Ishikawa (cell line): ENCODE results near the gene NAALADL1.
A peak's percentile ranks its signal among the peaks of the same experiment; 100 is the strongest.

Experiments
- CEBPB ChIP-seq: IDR thresholded peaks from 2 replicates; pipeline ENCODE4 v1.6.1; 2012
- CREB1 ChIP-seq: IDR thresholded peaks from 2 replicates; pipeline ENCODE4 v1.6.1; 2012; ENCODE audit warnings: low read depth
- EP300 ChIP-seq: IDR thresholded peaks from 2 replicates; pipeline ENCODE4 v1.6.1; 2012; ENCODE audit warnings: borderline replicate concordance
- FOXM1 ChIP-seq: IDR thresholded peaks from 2 replicates; pipeline ENCODE4 v1.6.1; 2012; ENCODE audit warnings: low read depth, borderline replicate concordance
- NFIC ChIP-seq: IDR thresholded peaks from 2 replicates; pipeline ENCODE4 v1.6.1; 2012
- RAD21 ChIP-seq: IDR thresholded peaks from 2 replicates; pipeline ENCODE4 v1.6.1; 2012; ENCODE audit warnings: low read depth
- TAF1 ChIP-seq: IDR thresholded peaks from 2 replicates; pipeline ENCODE4 v1.6.1; 2012; ENCODE audit warnings: low read depth, mild to moderate bottlenecking
- TCF12 ChIP-seq: IDR thresholded peaks from 2 replicates; pipeline ENCODE4 v1.6.1; 2012; ENCODE audit warnings: low read depth
- TEAD4 ChIP-seq: IDR thresholded peaks from 2 replicates; pipeline ENCODE4 v1.6.1; 2012
- YY1 ChIP-seq: IDR thresholded peaks from 2 replicates; pipeline ENCODE4 v1.6.1; 2012; ENCODE audit warnings: low read depth
- TF ChIP-seq, protein P1 (sequence below): IDR thresholded peaks from 2 replicates; pipeline ENCODE4 v1.6.1; 2012

DNA sequence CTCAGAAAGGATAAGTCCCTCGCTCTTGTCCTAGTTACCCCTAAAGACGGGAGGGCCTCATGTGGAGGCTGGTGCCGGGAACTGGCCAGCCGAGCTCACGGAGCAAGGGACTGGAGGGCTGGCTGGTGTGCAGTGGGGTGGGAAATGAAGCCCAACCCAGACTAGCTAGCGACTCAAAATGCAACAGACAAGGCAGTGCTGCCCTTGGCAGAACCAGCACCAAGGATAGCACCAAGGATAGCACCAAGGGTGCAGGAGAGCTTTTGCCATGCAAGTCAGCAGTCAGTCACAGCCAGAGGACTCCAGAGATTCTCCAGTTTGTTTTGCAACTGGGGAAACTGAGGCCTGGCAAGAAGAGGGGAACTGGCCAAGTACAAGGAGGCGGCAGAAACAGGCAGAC lies 55.1 kb downstream of the NAALADL1 start:
- TF ChIP-seq RAD21 (peak; percentile 8; the same call in 1 of the 2 replicates), FOXM1 (no peak), YY1 (no peak), TEAD4 (no peak), TCF12 (no peak), CREB1 (no peak), NFIC (no peak), CEBPB (no peak), TAF1 (no peak), EP300 (no peak)
- TF ChIP-seq, protein P1, sequence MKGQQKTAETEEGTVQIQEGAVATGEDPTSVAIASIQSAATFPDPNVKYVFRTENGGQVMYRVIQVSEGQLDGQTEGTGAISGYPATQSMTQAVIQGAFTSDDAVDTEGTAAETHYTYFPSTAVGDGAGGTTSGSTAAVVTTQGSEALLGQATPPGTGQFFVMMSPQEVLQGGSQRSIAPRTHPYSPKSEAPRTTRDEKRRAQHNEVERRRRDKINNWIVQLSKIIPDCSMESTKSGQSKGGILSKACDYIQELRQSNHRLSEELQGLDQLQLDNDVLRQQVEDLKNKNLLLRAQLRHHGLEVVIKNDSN = no peak
